BJ (cell line): ENCODE data around the gene STK11. TPM values are rescaled to one million over a fixed set of nuclear protein-coding genes. Genes with fewer than 3 reads are reported as not detected.

ENCODE experiments used
- CTCF ChIA-PET: fragments of 350-600 bp; formaldehyde crosslinking; extraction: SDS; loops from one replicate; lab custom pipeline; 2021; ENCODE audit warnings: antibody characterized with exemption, inconsistent platforms; lab: Yijun Ruan, JAX
- POLR2A ChIA-PET: fragments of 300-600 bp; sonication (Branson Sonifier 250); formaldehyde crosslinking; extraction: SDS; loops from one replicate; lab custom pipeline; 2021; ENCODE audit warnings: antibody characterized with exemption; lab: Charles Lee
- DNase-seq: peaks from one replicate; pipeline ENCODE4 v3.0.0-alpha.2; 2011; ENCODE audit warnings: low read depth
- H3K27me3 ChIP-seq: 2 replicates; pipeline ENCODE4 v1.6.0; 2011; ENCODE audit warnings: low read length; ENCODE audit not compliant: control insufficient read depth, insufficient read depth
- H3K36me3 ChIP-seq: 2 replicates; pipeline ENCODE4 v1.5.1; 2011; ENCODE audit warnings: low read length; ENCODE audit not compliant: control insufficient read depth, insufficient read depth
- H3K4me3 ChIP-seq: 2 replicates; pipeline ENCODE4 v1.5.1; 2011; ENCODE audit warnings: low read depth, mild to moderate bottlenecking, control low read depth, low read length
- CTCF ChIP-seq: IDR thresholded peaks from 2 replicates; pipeline ENCODE4 v1.5.1; 2011; ENCODE audit warnings: low read depth, mild to moderate bottlenecking, control low read depth, inconsistent platforms, low read length, moderate library complexity; ENCODE audit not compliant: insufficient read depth
- polyA plus RNA-seq: library from polyadenylated mRNA; depleted of rRNA; stranded (reverse); fragments of >200 nt; gene quantifications from 2 replicates; pipeline ENCODE4 v1.2.3, GENCODE V29; 2011

Gene STK11
- polyA plus RNA-seq, 1 experiment: 33.6 TPM

DNA sequence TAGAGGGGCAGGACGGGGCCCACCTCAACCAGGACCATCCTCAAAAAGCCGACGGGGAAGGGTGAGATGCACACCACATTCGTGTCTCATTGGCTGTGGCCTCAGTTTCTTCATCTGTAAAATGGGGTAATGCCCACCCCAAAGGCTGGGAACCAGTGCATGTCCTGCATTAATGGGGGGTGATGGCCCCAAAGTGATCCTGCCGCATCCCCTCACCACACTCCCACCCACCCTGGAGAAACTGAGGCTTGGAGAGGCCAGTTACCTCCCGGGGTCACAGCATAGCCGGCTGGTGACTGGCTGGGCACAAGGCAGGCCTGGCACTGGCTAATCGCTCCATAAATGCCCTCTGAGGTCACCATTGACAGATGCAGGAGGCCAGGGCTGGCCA, 42.2 kb downstream of the STK11 start:
- peak overlapping the region; percentile 81 for H3K4me3 ChIP-seq
- DNase-seq: no peak
- CTCF ChIA-PET: interaction anchor here (7.5 kb wide), 1 partner anchor 16 kb away, joined by 437 read pairs; the partner anchor contains the start of gene CIRBP
- H3K27me3 ChIP-seq: no peaks in the 10 kb centered on the region
- peaks cover 15% of the 10 kb centered on the region for H3K36me3 ChIP-seq
- POLR2A ChIA-PET: interaction anchor here (4.5 kb wide), 1 partner anchor 22 kb away, joined by 78 read pairs; the partner anchor contains the start of gene CIRBP
- no peak for TF ChIP-seq CTCF

DNA sequence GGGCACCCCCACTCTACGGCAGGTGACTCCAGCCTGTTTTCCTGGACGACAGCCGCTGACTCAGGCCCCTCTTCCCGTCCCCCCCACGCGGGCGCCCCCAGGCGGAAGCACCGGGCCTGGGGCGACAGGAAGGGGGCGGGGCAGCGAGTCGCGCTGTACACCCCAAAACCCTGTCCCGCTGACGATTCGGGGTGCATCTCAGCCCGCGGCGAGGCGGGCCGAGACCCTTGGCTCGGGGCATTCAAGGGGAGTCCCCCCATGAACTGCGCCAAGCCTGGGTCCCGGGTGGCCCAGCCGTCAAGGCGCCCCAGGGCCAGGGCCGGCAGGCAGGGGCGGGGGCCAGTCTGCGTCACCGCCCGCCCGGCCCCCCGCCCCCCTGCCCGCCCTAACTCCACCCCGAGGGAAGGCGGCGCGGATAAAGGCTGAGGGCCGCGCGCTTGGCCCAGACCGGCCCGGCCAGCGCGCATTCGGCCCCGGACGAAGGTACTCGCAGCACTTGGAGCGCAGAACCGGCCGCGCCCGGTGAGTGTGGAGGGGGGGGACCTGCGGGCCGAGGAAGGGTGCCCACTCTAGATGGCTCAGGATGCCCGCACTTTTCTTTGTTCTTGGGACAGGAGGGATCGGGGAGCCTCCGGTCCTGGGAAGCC, 42.7 kb downstream of the STK11 start, which contains the start of gene MIDN:
Gene MIDN (plus strand): TSS at position 445 of the 647 bp plus-strand sequence. CDS start 1,714 bp downstream, outside the sequence.
- Histone ChIP-seq H3K4me3 (peak within 1 kb of the TSS; percentile 81), H3K27me3 (no peaks in the 10 kb centered on the region), H3K36me3 (peaks cover 15% of the 10 kb centered on the region)
- peak; percentile 56 for TF ChIP-seq CTCF
- DNase-seq: no peak
- ChIA-PET POLR2A (interaction anchor here (1.0 kb wide), 1 partner anchor 21 kb away, joined by 8 read pairs; the partner anchor contains the start of gene CIRBP), CTCF (interaction anchor here (1.0 kb wide), 3 partner anchors 11 to 18 kb away, joined by 3 to 12 read pairs (median 3); no protein-coding TSS in a partner anchor)

DNA sequence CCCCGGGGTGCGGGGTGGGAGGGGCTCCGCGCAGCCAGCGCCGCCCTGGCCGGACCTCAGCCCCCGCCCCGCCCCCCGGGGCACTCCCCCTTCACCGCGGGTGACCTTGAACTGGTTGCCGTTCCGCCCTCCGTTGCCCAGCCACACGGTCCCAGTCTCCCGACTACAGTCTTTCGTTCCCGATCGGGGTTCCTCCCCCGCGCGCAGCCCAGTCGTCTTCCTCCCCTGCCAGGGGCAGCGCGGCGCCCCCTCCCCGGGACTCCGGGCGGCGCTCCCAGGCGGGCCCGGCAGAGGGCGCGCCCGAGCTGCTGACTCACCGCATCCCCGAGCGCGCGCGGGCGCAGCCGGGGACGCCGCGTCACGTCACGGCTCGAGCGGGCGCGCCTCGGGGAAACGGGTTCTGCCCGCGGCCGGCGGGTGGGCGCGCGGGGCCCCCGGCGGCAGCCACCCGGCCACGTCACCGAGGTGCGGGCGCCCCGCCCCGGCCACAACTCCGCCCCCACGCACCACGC, 43.3 kb downstream of the STK11 start:
- ChIA-PET POLR2A (interaction anchor here (1.0 kb wide), 1 partner anchor 20 kb away, joined by 8 read pairs; the partner anchor contains the start of gene CIRBP), CTCF (interaction anchor here (0.6 to 1.0 kb wide), 6 partner anchors 10 to 23 kb away, joined by 3 to 12 read pairs (median 3); no protein-coding TSS in a partner anchor)
- DNase-seq: no peak

DNA sequence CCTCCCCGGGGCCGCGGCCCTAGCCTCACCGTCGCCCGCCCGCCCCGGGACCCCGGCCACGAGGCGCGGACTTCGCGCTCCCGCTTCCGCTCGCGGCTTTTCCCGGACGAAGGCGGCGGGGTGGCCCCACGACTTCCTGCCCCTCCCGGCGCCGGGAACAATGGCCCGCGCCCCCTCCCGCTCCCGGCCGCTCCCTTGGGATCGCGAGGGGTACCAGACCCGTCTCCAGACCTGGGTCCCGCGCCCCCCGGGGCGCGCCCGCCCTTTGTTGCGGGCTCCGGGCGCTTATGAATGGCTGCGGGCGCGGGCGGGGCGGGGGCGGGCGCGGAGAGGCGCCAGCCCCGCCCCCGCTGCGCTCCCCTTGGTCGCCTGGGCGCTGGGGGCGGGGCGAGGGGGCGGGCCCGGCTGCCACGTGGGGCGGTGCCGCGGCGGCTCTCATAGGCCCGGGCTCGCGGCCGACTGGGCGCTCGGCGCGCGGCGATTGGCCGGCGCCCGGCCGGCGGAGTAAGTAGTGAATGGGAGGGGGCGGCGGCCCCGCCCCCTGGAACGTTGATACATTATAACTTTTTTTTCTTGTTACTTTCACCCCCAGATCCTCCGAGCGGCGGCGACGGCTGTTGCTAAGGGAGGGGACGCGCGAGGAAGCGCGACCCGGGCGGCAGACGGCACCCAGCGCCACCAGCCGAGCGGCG, 43.9 kb downstream of the STK11 start:
- ChIA-PET POLR2A (interaction anchor here (1.0 kb wide), 1 partner anchor 20 kb away, joined by 8 read pairs; the partner anchor contains the start of gene CIRBP), CTCF (interaction anchor here (0.6 to 1.0 kb wide), 7 partner anchors 10 to 23 kb away, joined by 3 to 12 read pairs (median 3); no protein-coding TSS in a partner anchor)

More for the DNA sequence above, 43.3 kb downstream of the STK11 start:
- TF ChIP-seq CTCF: peak; percentile 47
- no peaks in the 10 kb centered on the region for H3K27me3 ChIP-seq
- H3K36me3 ChIP-seq: peaks cover 16% of the 10 kb centered on the region
- H3K4me3 ChIP-seq: peak overlapping the region; percentile 81

More for the DNA sequence above, 43.9 kb downstream of the STK11 start:
- H3K27me3 ChIP-seq: no peaks in the 10 kb centered on the region
- TF ChIP-seq CTCF: no peak
- DNase-seq: no peak
- peaks cover 20% of the 10 kb centered on the region for H3K36me3 ChIP-seq
- peak overlapping the region; percentile 81 for H3K4me3 ChIP-seq
